ENCODE data around the gene ABR. TPM values are rescaled to one million over a fixed set of nuclear protein-coding genes. Genes with fewer than 3 reads are reported as not detected.

The ABR gene
- polyA plus RNA-seq, 1 experiment: 65.4 TPM

DNA sequence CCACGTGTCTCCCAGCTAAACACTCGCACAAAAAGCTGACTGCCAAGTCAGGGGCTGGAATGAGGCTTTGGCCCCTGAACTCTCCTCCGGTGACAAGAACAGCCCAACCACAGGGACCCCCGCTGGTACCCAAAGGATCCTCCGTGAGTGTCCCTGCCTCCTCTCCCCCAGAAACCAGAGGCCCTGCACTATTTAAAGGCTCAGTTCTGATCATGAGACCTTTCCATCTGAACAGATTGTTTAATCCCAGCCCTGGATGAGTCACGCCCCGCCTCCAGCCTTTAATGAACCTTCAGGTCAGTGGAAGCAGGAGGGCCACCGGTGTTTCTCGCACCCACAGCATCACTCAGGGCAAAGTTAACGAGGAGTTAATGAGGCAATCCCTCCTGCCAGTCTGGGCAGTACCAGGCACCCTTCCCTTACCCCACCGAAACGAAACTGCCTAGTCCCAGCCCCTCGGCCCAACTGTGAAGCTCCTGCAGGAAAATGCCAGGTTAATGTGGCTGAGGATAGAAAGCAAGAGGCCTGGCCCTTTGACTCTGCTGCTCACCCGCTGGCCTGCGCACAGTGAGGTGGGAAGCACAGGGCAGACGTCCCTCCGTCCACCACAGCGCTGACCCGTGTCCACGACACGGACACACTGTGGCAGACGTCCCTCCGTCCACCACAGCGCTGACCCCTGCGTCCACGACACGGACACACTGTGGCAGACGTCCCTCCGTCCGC, 150.4 kb downstream of the ABR start:
- Histone ChIP-seq H3K27me3 (ENCODE audit: control insufficient read depth, insufficient read depth, low read length) (no peaks in the 10 kb centered on the region), H3K36me3 (ENCODE audit: control insufficient read depth, insufficient read depth, low read length) (peaks cover 6% of the 10 kb centered on the region), H3K4me3 (ENCODE audit: low read depth, low read length) (no peak overlapping the region)
- TF ChIP-seq, protein P1, sequence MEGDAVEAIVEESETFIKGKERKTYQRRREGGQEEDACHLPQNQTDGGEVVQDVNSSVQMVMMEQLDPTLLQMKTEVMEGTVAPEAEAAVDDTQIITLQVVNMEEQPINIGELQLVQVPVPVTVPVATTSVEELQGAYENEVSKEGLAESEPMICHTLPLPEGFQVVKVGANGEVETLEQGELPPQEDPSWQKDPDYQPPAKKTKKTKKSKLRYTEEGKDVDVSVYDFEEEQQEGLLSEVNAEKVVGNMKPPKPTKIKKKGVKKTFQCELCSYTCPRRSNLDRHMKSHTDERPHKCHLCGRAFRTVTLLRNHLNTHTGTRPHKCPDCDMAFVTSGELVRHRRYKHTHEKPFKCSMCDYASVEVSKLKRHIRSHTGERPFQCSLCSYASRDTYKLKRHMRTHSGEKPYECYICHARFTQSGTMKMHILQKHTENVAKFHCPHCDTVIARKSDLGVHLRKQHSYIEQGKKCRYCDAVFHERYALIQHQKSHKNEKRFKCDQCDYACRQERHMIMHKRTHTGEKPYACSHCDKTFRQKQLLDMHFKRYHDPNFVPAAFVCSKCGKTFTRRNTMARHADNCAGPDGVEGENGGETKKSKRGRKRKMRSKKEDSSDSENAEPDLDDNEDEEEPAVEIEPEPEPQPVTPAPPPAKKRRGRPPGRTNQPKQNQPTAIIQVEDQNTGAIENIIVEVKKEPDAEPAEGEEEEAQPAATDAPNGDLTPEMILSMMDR (IDR thresholded peaks at IDR 0.05; ENCODE audit: insufficient read depth, low read depth, low read length): no peak
- ChIA-PET CTCF (interaction anchor here (0.5 to 4.3 kb wide), 4 partner anchors 24 to 32 kb away, joined by 3 to 21 read pairs (median 4); no protein-coding TSS in a partner anchor), POLR2A (no interaction called here)
- no peak for DNase-seq (ENCODE audit: low read depth)

DNA sequence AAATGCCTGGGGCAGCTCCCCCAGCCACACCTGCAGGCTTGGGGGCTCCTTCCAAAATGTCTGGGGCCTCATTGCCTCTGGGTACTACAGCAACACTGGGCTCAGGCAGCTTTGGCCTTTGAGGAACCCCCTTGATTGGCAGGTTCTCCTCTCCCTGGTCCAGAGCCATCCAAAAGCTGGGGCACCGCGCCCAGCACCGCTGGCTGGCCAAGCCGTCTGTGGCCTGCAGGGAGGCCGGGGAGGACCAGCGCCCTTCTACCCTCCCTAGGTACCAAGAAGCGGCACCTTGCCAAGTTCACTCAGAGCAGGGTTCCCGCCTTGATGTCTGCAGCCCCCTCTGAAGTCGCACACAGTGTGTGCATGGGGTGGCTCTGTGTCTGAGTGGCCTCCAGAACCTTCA, 152.7 kb downstream of the ABR start:
- no peak for DNase-seq (ENCODE audit: low read depth)
- ChIA-PET POLR2A (no interaction called here), CTCF (interaction anchor here (4.3 kb wide), 1 partner anchor 29 kb away, joined by 21 read pairs; no protein-coding TSS in a partner anchor)
- Histone ChIP-seq H3K4me3 (ENCODE audit: low read depth, low read length) (no peak overlapping the region), H3K36me3 (ENCODE audit: control insufficient read depth, insufficient read depth, low read length) (peaks cover 8% of the 10 kb centered on the region), H3K27me3 (ENCODE audit: control insufficient read depth, insufficient read depth, low read length) (no peaks in the 10 kb centered on the region)
- TF ChIP-seq, protein P1 (IDR thresholded peaks at IDR 0.05; ENCODE audit: insufficient read depth, low read depth, low read length): no peak

DNA sequence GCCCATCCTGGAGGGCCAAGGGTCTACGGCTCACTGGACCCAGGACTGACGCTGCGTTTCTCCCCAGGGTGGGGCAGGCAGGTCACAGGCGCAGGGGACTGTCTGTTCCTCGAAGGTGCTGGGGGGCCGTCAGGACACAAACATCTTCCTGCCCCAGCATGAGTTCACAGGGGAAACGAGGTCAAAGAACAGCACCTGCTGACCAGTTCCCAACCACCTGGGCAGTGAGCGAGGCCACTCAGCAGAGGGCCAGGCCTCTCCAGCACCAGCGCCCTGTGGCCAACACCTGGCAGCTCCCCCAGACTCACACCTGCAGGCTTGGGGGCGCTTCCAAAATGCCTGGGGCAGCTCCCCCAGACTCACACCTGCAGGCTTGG, 153.2 kb downstream of the ABR start:
- DNase-seq (ENCODE audit: low read depth): no peak
- Histone ChIP-seq H3K4me3 (ENCODE audit: low read depth, low read length) (no peak overlapping the region), H3K36me3 (ENCODE audit: control insufficient read depth, insufficient read depth, low read length) (peaks cover 8% of the 10 kb centered on the region), H3K27me3 (ENCODE audit: control insufficient read depth, insufficient read depth, low read length) (no peaks in the 10 kb centered on the region)
- CTCF ChIA-PET: interaction anchor here (4.3 kb wide), 1 partner anchor 30 kb away, joined by 21 read pairs; no protein-coding TSS in a partner anchor
- POLR2A ChIA-PET: no interaction called here
- TF ChIP-seq, protein P1 (IDR thresholded peaks at IDR 0.05; ENCODE audit: insufficient read depth, low read depth, low read length): no peak

DNA sequence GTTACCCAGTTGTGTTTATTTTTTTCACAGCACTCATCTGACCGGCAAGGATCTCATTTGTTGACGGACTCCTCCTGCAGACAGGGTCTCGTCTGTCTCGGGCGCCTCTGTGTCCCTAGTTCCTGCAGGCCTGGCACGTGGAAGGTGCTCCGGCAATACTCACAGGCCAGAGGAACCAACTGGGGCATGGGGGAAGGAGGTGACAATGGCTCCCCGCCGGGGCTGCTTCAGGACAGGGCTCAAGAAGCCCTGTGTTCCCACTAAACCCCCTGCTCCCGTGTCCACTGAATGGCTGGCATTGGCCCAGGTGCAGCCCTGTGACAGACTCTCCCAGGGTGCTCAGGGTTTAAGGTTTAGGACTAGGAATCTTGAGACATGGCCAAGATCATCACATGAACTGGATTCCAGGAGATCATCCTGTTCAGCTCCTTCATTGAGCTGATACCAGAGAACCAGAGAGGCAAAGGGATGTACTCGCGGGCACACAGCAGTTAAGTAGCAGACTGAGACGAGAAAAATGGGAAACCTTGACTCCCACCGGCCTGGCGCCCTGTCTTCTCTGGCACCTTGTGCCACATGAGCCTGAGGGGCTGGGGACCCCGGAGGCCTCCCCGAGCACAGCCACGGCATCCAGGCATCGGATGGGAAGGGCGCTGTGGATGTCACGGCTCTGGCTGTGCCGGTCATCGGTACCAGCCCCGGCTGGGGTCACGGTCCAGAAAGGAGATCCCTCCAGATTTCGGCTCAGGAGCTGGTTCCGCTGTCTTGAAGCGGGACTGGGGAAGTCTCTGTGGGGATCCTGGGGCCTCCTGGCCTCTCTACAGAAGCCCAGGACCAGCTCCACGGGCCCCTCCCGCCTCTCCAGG, 153.8 kb downstream of the ABR start:
- ChIA-PET POLR2A (no interaction called here), CTCF (no interaction called here)
- H3K36me3 ChIP-seq (ENCODE audit: control insufficient read depth, insufficient read depth, low read length): peaks cover 8% of the 10 kb centered on the region
- no peaks in the 10 kb centered on the region for H3K27me3 ChIP-seq (ENCODE audit: control insufficient read depth, insufficient read depth, low read length)
- no peak for DNase-seq (ENCODE audit: low read depth)
- H3K4me3 ChIP-seq (ENCODE audit: low read depth, low read length): no peak overlapping the region
- TF ChIP-seq, protein P1 (IDR thresholded peaks at IDR 0.05; ENCODE audit: insufficient read depth, low read depth, low read length): no peak

DNA sequence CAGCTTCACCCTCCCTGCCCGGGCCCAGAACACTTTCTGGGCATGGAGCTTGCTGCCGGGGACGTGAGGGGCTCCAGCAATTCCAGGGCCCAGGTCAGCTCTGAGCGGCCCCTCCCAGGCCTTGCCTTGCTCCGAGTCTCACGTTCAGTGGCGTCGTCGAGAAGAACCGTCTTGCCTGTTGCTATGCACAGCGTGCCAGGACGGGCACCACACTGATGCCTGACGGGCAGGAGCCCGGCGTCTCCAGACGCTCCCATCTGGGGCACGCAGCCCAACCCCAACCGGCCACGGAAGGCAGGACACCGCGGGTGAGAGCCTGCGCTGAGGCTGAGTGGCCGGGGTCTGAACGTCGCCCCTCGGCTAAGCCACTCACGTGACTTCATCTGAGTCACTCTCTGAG, 155.7 kb downstream of the ABR start:
- TF ChIP-seq, protein P1 (IDR thresholded peaks at IDR 0.05; ENCODE audit: insufficient read depth, low read depth, low read length): no peak
- POLR2A ChIA-PET: no interaction called here
- no peak for DNase-seq (ENCODE audit: low read depth)

More for the DNA sequence above, 155.7 kb downstream of the ABR start:
- no peaks in the 10 kb centered on the region for H3K27me3 ChIP-seq (ENCODE audit: control insufficient read depth, insufficient read depth, low read length)
- CTCF ChIA-PET: interaction anchor here (2.7 kb wide), 1 partner anchor 32 kb away, joined by 8 read pairs; no protein-coding TSS in a partner anchor
- peaks cover 8% of the 10 kb centered on the region for H3K36me3 ChIP-seq (ENCODE audit: control insufficient read depth, insufficient read depth, low read length)
- H3K4me3 ChIP-seq (ENCODE audit: low read depth, low read length): no peak overlapping the region

All from BJ (cell line).